CD14-positive monocyte (primary cell): ENCODE measurements around the gene CCDC88C. TPM values are rescaled to one million over a fixed set of nuclear protein-coding genes. Genes with fewer than 3 reads are reported as not detected.

Source experiments
- DNase-seq, 3 donors: peaks; one replicate each; pipeline ENCODE4 v3.0.0-alpha.2; 2011 to 2022
- H2AFZ ChIP-seq: 2 replicates; pipeline ENCODE4 v1.6.0; 2012; ENCODE audit warnings: mild to moderate bottlenecking, low read depth, low read length, inconsistent platforms; ENCODE audit not compliant: insufficient read depth, poor library complexity, severe bottlenecking
- H3K27ac ChIP-seq, 2 donors: 1 replicate in 1 of 2; 2 replicates in 1 of 2; pipeline ENCODE4 v1.5.1; 2012 to 2013; ENCODE audit warnings: low read length in 2 of 2, control low read depth in 1 of 2, inconsistent platforms in 1 of 2, low read depth in 1 of 2, mild to moderate bottlenecking in 1 of 2
- H3K27me3 ChIP-seq, 2 donors: one replicate each; pipeline versions ENCODE4 v1.6.0 to v1.6.1; 2011 to 2013; ENCODE audit warnings: low read length in 2 of 2; ENCODE audit not compliant: control insufficient read depth in 2 of 2, insufficient read depth in 2 of 2
- H3K36me3 ChIP-seq, 2 donors: replicated peaks in 1 of 2; 1 replicate in 1 of 2; 2 replicates in 1 of 2; pipeline versions ENCODE4 v1.5.1 to v1.6.1; 2012 to 2013; ENCODE audit warnings: low read length in 2 of 2, control low read depth in 1 of 2, inconsistent platforms in 1 of 2, mild to moderate bottlenecking in 1 of 2; ENCODE audit not compliant: insufficient read depth in 2 of 2, control insufficient read depth in 1 of 2
- H3K4me1 ChIP-seq, 2 donors: 1 replicate in 1 of 2; 2 replicates in 1 of 2; pipeline versions ENCODE4 v1.5.1 to v1.6.1; 2012 to 2013; ENCODE audit warnings: low read length in 2 of 2, control low read depth in 1 of 2, inconsistent platforms in 1 of 2, mild to moderate bottlenecking in 1 of 2, moderate library complexity in 1 of 2; ENCODE audit not compliant: insufficient read depth in 2 of 2, control insufficient read depth in 1 of 2
- H3K4me2 ChIP-seq: replicated peaks from 2 replicates; pipeline ENCODE3; 2012; ENCODE audit warnings: low read length, moderate library complexity, mild to moderate bottlenecking; ENCODE audit not compliant: poor library complexity, severe bottlenecking; ENCODE audit errors: extremely low read depth
- H3K4me3 ChIP-seq, 3 experiments: fragments of 200-600 bp in 1 of 3; sonication (generic) in 1 of 3; replicated peaks in 1 of 3; 1 replicate in 2 of 3; 2 replicates in 1 of 3; pipeline ENCODE4 v1.5.1; 2011 to 2013; ENCODE audit warnings: low read length in 3 of 3, mild to moderate bottlenecking in 3 of 3, control low read depth in 2 of 3, low read depth in 2 of 3, inconsistent platforms in 1 of 3, moderate library complexity in 1 of 3
- H3K79me2 ChIP-seq: 2 replicates; pipeline ENCODE4 v1.6.0; 2012; ENCODE audit warnings: mild to moderate bottlenecking, control low read depth, inconsistent platforms, low read length, moderate library complexity; ENCODE audit not compliant: insufficient read depth
- H3K9ac ChIP-seq: 2 replicates; pipeline ENCODE4 v1.6.0; 2017; ENCODE audit warnings: low read length, mild to moderate bottlenecking; ENCODE audit not compliant: insufficient read depth, poor library complexity, severe bottlenecking
- H3K9me3 ChIP-seq, 2 donors: replicated peaks in 1 of 2; 1 replicate in 1 of 2; 2 replicates in 1 of 2; pipeline versions ENCODE4 v1.5.1 to v1.6.1; 2012 to 2013; ENCODE audit warnings: low read length in 2 of 2, control low read depth in 1 of 2; ENCODE audit not compliant: control insufficient read depth in 1 of 2, insufficient read depth in 1 of 2
- H4K20me1 ChIP-seq: 2 replicates; pipeline ENCODE4 v1.6.0; 2012; ENCODE audit warnings: mild to moderate bottlenecking, low read length, control low read depth, moderate library complexity; ENCODE audit not compliant: insufficient read depth
- H3K27ac Mint-ChIP-seq, 7 donors: one replicate each; pipeline ENCODE4 v1.8.0; 2020; ENCODE audit warnings: mild to moderate bottlenecking in 7 of 7, mixed read lengths in 7 of 7, moderate library complexity in 6 of 7, inconsistent platforms in 2 of 7
- H3K27me3 Mint-ChIP-seq, 3 donors: one replicate each; pipeline ENCODE4 v1.8.0; 2021 to 2022; ENCODE audit warnings: low read depth in 3 of 3, mild to moderate bottlenecking in 3 of 3, mixed read lengths in 3 of 3, moderate library complexity in 3 of 3, inconsistent platforms in 1 of 3
- H3K36me3 Mint-ChIP-seq, 2 donors: one replicate each; pipeline ENCODE4 v1.8.0; 2020; ENCODE audit warnings: mixed read lengths in 2 of 2, inconsistent platforms in 1 of 2, mild to moderate bottlenecking in 1 of 2
- H3K4me1 Mint-ChIP-seq: one replicate; pipeline ENCODE4 v1.8.0; 2020; ENCODE audit warnings: mild to moderate bottlenecking, mixed read lengths
- H3K4me3 Mint-ChIP-seq, 2 donors: one replicate each; pipeline ENCODE4 v1.8.0; 2020; ENCODE audit warnings: mild to moderate bottlenecking in 2 of 2, mixed read lengths in 2 of 2, moderate library complexity in 1 of 2
- H3K9me3 Mint-ChIP-seq, 7 donors: one replicate each; pipeline ENCODE4 v1.8.0; 2020 to 2022; ENCODE audit warnings: mixed read lengths in 7 of 7, mild to moderate bottlenecking in 6 of 7, moderate library complexity in 6 of 7, inconsistent platforms in 2 of 7
- WGBS: methylation state at CpG from one replicate; pipeline ENCODE4 v1.1.5; 2013; ENCODE audit warnings: missing lambda C conversion rate; ENCODE audit not compliant: insufficient coverage; 5-methylcytosine and 5-hydroxymethylcytosine counted together
- intact Hi-C, 2 donors: fragments of 100-400 bp; cut with micrococcal nuclease; formaldehyde crosslinking; loops; one replicate each; pipeline versions ENCODE4 v1.15.0 to v1.15.1; 2023
- polyA plus RNA-seq, 3 donors: library from polyadenylated mRNA; depleted of rRNA in 1 of 3; unstranded in 2 of 3; stranded (reverse) in 1 of 3; fragments of 300-500 nt in 2 of 3; fragments of >200 nt in 1 of 3; fragmentation: Illumina TruSeq in 2 of 3; gene quantifications; 1 replicate in 2 of 3; 2 replicates in 1 of 3; pipeline ENCODE4 v1.2.3, GENCODE V29; 2012 to 2021
- TF ChIP-seq, protein P1 (sequence below): fragments of 200-600 bp; IDR thresholded peaks from one replicate; pipeline ENCODE4 v1.8.0; 2022; ENCODE audit warnings: antibody characterized with exemption, mild to moderate bottlenecking

Gene CCDC88C
- polyA plus RNA-seq, 3 donors, result 11.6 to 69.7 (median 12.3) TPM

DNA sequence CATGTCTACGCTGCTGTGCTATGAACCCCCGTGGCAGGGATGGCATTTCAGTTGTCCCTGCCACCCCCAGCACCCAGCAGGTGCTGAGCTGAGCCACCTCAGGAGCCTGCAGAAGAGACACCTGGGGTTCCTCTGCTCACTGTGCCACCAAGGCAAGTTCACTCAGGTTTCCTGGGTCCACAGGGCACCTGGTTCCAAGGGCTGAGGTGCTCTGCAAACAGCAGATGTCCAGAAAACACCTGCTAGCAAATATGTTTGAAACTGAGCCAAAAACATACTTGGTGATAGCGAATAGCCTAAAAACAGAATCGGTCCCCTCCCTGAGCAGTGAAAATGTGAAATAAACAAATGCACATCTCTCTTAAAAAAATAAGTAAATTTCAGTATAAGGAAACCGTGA is 137.5 kb downstream of the CCDC88C start:
- H3K36me3 Mint-ChIP-seq, result peaks cover 88 to 98% of the 10 kb centered on the region in 2 donors
- Histone ChIP-seq H3K36me3 (peaks cover 95 to 99% of the 10 kb centered on the region in 2 donors), H3K4me3 (no peak overlapping the region), H3K9me3 (no peaks in the 10 kb centered on the region), H3K4me1 (no peaks in the 10 kb centered on the region), H3K79me2 (no peaks in the 10 kb centered on the region), H2AFZ (no peak overlapping the region), H3K9ac (no peak overlapping the region), H3K4me2 (no peak overlapping the region), H4K20me1 (peaks cover 63% of the 10 kb centered on the region), H3K27me3 (no peaks in the 10 kb centered on the region), H3K27ac (no peak overlapping the region)
- 100% methylated on average over 2 of the region's 5 CpGs for WGBS
- no peak overlapping the region for H3K4me3 Mint-ChIP-seq
- H3K27me3 Mint-ChIP-seq, result no peaks in the 10 kb centered on the region
- DNase-seq, result no peak
- no peak overlapping the region for H3K27ac Mint-ChIP-seq
- intact Hi-C loops, result loop anchor here (10.0 kb wide), 2 partner anchors 45 to 385 kb away; no protein-coding TSS in a partner anchor
- no peaks in the 10 kb centered on the region for H3K4me1 Mint-ChIP-seq
- TF ChIP-seq, protein P1, sequence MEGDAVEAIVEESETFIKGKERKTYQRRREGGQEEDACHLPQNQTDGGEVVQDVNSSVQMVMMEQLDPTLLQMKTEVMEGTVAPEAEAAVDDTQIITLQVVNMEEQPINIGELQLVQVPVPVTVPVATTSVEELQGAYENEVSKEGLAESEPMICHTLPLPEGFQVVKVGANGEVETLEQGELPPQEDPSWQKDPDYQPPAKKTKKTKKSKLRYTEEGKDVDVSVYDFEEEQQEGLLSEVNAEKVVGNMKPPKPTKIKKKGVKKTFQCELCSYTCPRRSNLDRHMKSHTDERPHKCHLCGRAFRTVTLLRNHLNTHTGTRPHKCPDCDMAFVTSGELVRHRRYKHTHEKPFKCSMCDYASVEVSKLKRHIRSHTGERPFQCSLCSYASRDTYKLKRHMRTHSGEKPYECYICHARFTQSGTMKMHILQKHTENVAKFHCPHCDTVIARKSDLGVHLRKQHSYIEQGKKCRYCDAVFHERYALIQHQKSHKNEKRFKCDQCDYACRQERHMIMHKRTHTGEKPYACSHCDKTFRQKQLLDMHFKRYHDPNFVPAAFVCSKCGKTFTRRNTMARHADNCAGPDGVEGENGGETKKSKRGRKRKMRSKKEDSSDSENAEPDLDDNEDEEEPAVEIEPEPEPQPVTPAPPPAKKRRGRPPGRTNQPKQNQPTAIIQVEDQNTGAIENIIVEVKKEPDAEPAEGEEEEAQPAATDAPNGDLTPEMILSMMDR, result no peak
- H3K9me3 Mint-ChIP-seq, result no peaks in the 10 kb centered on the region

GRCh38 chr14:91279354-91279753 is 138.3 kb downstream of the CCDC88C start:
- no peaks in the 10 kb centered on the region for H3K27me3 ChIP-seq
- peaks cover 65% of the 10 kb centered on the region for H4K20me1 ChIP-seq
- no peaks in the 10 kb centered on the region for H3K9me3 ChIP-seq
- H3K36me3 ChIP-seq, result peaks cover 95 to 99% of the 10 kb centered on the region in 2 donors
- 96% methylated on average over 5 of the region's 10 CpGs for WGBS
- no peak overlapping the region for H3K9ac ChIP-seq
- Mint-ChIP-seq H3K36me3 (peaks cover 89 to 98% of the 10 kb centered on the region in 2 donors), H3K4me1 (no peaks in the 10 kb centered on the region), H3K4me3 (no peak overlapping the region), H3K9me3 (no peaks in the 10 kb centered on the region), H3K27me3 (no peaks in the 10 kb centered on the region), H3K27ac (peak overlapping the region in 1 of 7 donors; percentile 40)
- H3K4me3 ChIP-seq, result no peak overlapping the region
- intact Hi-C loops, result no loop called here
- H3K4me1 ChIP-seq, result no peaks in the 10 kb centered on the region
- DNase-seq, result no peak
- H2AFZ ChIP-seq, result no peak overlapping the region
- no peak overlapping the region for H3K27ac ChIP-seq
- TF ChIP-seq, protein P1, result no peak
- no peak overlapping the region for H3K4me2 ChIP-seq
- no peaks in the 10 kb centered on the region for H3K79me2 ChIP-seq
